GM18499 (cell line): ENCODE measurements around the gene TGM2.
"Not testable (repeated sequence)": the region's sequence is repeated elsewhere in the genome, so short reads cannot be mapped to it uniquely, and the experiment has no call there.

ENCODE experiments used
- ATAC-seq: cut with Tn5 transposase; IDR thresholded peaks from one replicate; pipeline ENCODE4 v1.9.1; 2021; ENCODE audit warnings: moderate number of reproducible peaks; ENCODE audit not compliant: insufficient read depth, unreplicated experiment

TGM2 gene

GRCh38 chr20:38106461-38106860 is 58.6 kb downstream of the TGM2 start:
- no peak for ATAC-seq

- no peak for ATAC-seq
Measured at GRCh38 chr20:38104285-38104684, 60.8 kb downstream of the TGM2 start.

- ATAC-seq: not testable (repeated sequence)
Measured at GRCh38 chr20:38102206-38102605, 62.9 kb downstream of the TGM2 start.

GRCh38 chr20:38098952-38099351 is 66.1 kb downstream of the TGM2 start:
- ATAC-seq: no peak

- ATAC-seq: no peak
Measured at GRCh38 chr20:38095017-38095686, 69.9 kb downstream of the TGM2 start.

- ATAC-seq: no peak
Measured at GRCh38 chr20:38094373-38094891, 70.6 kb downstream of the TGM2 start.

GRCh38 chr20:38093641-38094077 is 71.4 kb downstream of the TGM2 start:
- ATAC-seq: no peak

GRCh38 chr20:38092915-38093314 is 72.2 kb downstream of the TGM2 start:
- no peak for ATAC-seq

- no peak for ATAC-seq
Measured at GRCh38 chr20:38092260-38092857, 72.7 kb downstream of the TGM2 start.

GRCh38 chr20:38091441-38092216 is 73.4 kb downstream of the TGM2 start:
- peak; percentile 30 for ATAC-seq

GRCh38 chr20:38090061-38090460 is 75.0 kb downstream of the TGM2 start:
- ATAC-seq: no peak

- ATAC-seq: no peak
Measured at GRCh38 chr20:38089500-38089899, 75.6 kb downstream of the TGM2 start.

- ATAC-seq: no peak
Measured at GRCh38 chr20:38085026-38085425, 80.0 kb downstream of the TGM2 start.

GRCh38 chr20:38084425-38084951 is 80.6 kb downstream of the TGM2 start:
- ATAC-seq: no peak

GRCh38 chr20:38083338-38084048 is 81.6 kb downstream of the TGM2 start:
- no peak for ATAC-seq

GRCh38 chr20:38082894-38083293 is 82.2 kb downstream of the TGM2 start:
- no peak for ATAC-seq

GRCh38 chr20:38081575-38081974 is 83.5 kb downstream of the TGM2 start:
- ATAC-seq: no peak

- ATAC-seq: no peak
Measured at GRCh38 chr20:38079353-38079752, 85.7 kb downstream of the TGM2 start.

- ATAC-seq: no peak
Measured at GRCh38 chr20:38078084-38078483, 87.0 kb downstream of the TGM2 start.
